HepG2 (cell line): ENCODE data around the gene FSCN2. TPM values are rescaled to one million over a fixed set of nuclear protein-coding genes. Genes with fewer than 3 reads are reported as not detected.
A peak's percentile ranks its signal among the peaks of the same experiment; 100 is the strongest.

Source experiments
- ATF7-NPFF ChIP-seq: sonication (generic); formaldehyde crosslinking; IDR thresholded peaks from 2 replicates; pipeline ENCODE4 v1.8.1; 2023; ENCODE audit warnings: mild to moderate bottlenecking, low read depth, missing genetic modification reagents, moderate library complexity
- ETV5 ChIP-seq: IDR thresholded peaks from 2 replicates; pipeline ENCODE4 v1.6.1; 2018; ENCODE audit warnings: missing biosample characterization, missing genetic modification reagents, inconsistent platforms, borderline replicate concordance
- GABPB1 ChIP-seq: IDR thresholded peaks from 2 replicates; pipeline ENCODE4 v1.6.1; 2016; ENCODE audit warnings: mild to moderate bottlenecking, missing genetic modification reagents, moderate library complexity, missing compliant biosample characterization
- GATA4 ChIP-seq: sonication (generic); IDR thresholded peaks from 2 replicates; pipeline ENCODE4 v1.6.1; 2016; ENCODE audit warnings: antibody characterized with exemption, low read depth, borderline replicate concordance
- KDM2A ChIP-seq: sonication (generic); formaldehyde crosslinking; IDR thresholded peaks from 2 replicates; pipeline ENCODE4 v1.4.0; 2020; ENCODE audit warnings: low read depth, missing genetic modification reagents, borderline replicate concordance
- SOX6 ChIP-seq, 2 experiments: fragments of 450-650 bp in 1 of 2; sonication (generic) in 1 of 2; formaldehyde crosslinking in 1 of 2; IDR thresholded peaks; 2 replicates each; pipeline versions ENCODE4 v1.4.0 to v1.6.1; 2017 to 2020; ENCODE audit warnings: antibody characterized with exemption in 1 of 2, mild to moderate bottlenecking in 1 of 2, missing genetic modification reagents in 1 of 2
- SP4 ChIP-seq: sonication (generic); formaldehyde crosslinking; IDR thresholded peaks from 2 replicates; pipeline ENCODE4 v1.8.1; 2023; ENCODE audit warnings: mild to moderate bottlenecking, missing genetic modification reagents
- STAG1 ChIP-seq: sonication (generic); formaldehyde crosslinking; IDR thresholded peaks from 2 replicates; pipeline ENCODE4 v1.4.0; 2020; ENCODE audit warnings: missing genetic modification reagents
- ZNF251 ChIP-seq: sonication (generic); formaldehyde crosslinking; IDR thresholded peaks from 2 replicates; pipeline ENCODE4 v1.9.0; 2021; ENCODE audit warnings: mild to moderate bottlenecking, missing genetic modification reagents
- ZNF383 ChIP-seq: sonication (generic); formaldehyde crosslinking; IDR thresholded peaks from 2 replicates; pipeline ENCODE4 v1.4.0; 2020; ENCODE audit warnings: missing genetic modification reagents, mild to moderate bottlenecking, borderline replicate concordance
- ZNF441 ChIP-seq: sonication (generic); formaldehyde crosslinking; IDR thresholded peaks from 2 replicates; pipeline ENCODE4 v1.7.0; 2021; ENCODE audit warnings: missing genetic modification reagents, borderline replicate concordance
- ZNF451 ChIP-seq: sonication (generic); formaldehyde crosslinking; IDR thresholded peaks from 2 replicates; pipeline ENCODE4 v1.5.0; 2020; ENCODE audit warnings: mild to moderate bottlenecking, missing genetic modification reagents
- ZNF547 ChIP-seq: sonication (generic); formaldehyde crosslinking; IDR thresholded peaks from 2 replicates; pipeline ENCODE4 v1.5.1; 2020; ENCODE audit warnings: mild to moderate bottlenecking, missing genetic modification reagents
- ZSCAN25 ChIP-seq: sonication (generic); formaldehyde crosslinking; IDR thresholded peaks from 2 replicates; pipeline ENCODE4 v1.8.0; 2022; ENCODE audit warnings: mild to moderate bottlenecking, missing genetic modification reagents
- polyA plus RNA-seq, 8 experiments: library from polyadenylated mRNA; depleted of rRNA in 3 of 8; stranded (reverse) in 7 of 8; unstranded in 1 of 8; fragments of >200 nt; fragmentation: Illumina TruSeq in 4 of 8; extraction: Trizol in 4 of 8; gene quantifications; 2 replicates each; pipeline versions ENCODE4 v1.2.1 to v1.2.3, GENCODE V29; 2011 to 2016; ENCODE audit warnings: low read depth in 4 of 8, missing spikeins in 1 of 8, mixed read lengths in 1 of 8; ENCODE audit not compliant: insufficient read depth in 1 of 8
- total RNA-seq, 5 experiments: library from RNA; depleted of rRNA; stranded (reverse); fragments of >200 nt; fragmentation: Illumina TruSeq; extraction: Trizol; gene quantifications; 2 replicates each; pipeline ENCODE4 v1.2.3, GENCODE V29; 2016; ENCODE audit warnings: low read depth in 1 of 5
- TF ChIP-seq, protein P1 (sequence below): sonication (generic); formaldehyde crosslinking; IDR thresholded peaks from 2 replicates; pipeline ENCODE4 v1.4.0; 2020; ENCODE audit warnings: mild to moderate bottlenecking, low read depth, missing genetic modification reagents
- TF ChIP-seq, protein P2 (sequence below): IDR thresholded peaks from 2 replicates; pipeline ENCODE4 v1.6.1; 2018; ENCODE audit warnings: missing genetic modification reagents, mild to moderate bottlenecking, missing compliant biosample characterization
- TF ChIP-seq, protein P3 (sequence below): sonication (generic); formaldehyde crosslinking; IDR thresholded peaks from 2 replicates; pipeline ENCODE4 v1.8.0; 2022; ENCODE audit warnings: low read depth, missing genetic modification reagents
- TF ChIP-seq, protein P4 (sequence below): sonication (generic); formaldehyde crosslinking; IDR thresholded peaks from 2 replicates; pipeline ENCODE4 v1.4.0; 2020; ENCODE audit warnings: missing genetic modification reagents, borderline replicate concordance
- TF ChIP-seq, protein P5 (sequence below): IDR thresholded peaks from 2 replicates; pipeline ENCODE4 v1.6.1; 2016; ENCODE audit warnings: mild to moderate bottlenecking, missing biosample characterization, missing genetic modification reagents
- TF ChIP-seq, protein P6 (sequence below): sonication (generic); formaldehyde crosslinking; IDR thresholded peaks from 2 replicates; pipeline ENCODE4 v1.4.0; 2020; ENCODE audit warnings: missing genetic modification reagents

FSCN2 gene
- total and polyA plus RNA-seq, 2 of the 13 experiments (the other 11 are each of a cell fraction or from before 2014, with no cell fraction given) = 0.09 TPM; not detected in 1

DNA sequence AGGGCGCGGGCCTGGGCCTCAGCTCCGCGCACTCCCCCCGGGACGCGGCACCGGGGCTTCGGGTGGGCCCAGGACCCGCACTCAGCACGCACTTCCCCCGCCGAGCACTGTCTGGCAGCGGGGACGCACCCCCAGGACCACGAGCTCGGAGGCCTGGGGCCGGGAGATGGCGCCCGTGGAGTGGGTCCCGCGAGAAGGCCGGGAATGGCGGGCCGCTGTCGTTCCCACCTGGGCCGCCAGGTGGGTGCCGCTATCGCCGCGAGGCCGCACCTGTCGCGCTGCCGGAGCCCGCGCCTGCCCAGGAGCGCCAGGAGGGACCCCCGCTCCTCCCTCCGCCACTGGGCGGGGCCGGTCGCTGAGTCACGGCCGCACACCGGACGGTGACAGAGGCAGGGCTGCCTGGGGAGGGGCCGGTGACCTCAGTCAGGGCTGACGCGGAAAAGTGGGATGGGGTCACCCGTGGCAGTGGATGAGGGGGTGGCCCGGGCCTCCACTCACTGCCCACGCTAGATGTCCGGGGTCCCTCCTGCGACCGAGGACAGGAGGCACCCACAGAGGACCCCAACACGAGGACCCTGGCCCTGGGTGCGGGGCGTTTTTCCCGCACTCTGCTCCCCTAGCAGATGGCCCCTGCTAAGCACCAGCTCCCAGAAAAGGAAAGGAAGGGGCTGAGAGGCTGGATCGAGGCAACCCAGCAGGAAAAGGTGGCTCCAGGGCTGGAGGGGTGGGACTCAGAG, 8.7 kb upstream of the FSCN2 start (continued):
- TF ChIP-seq, protein P1, sequence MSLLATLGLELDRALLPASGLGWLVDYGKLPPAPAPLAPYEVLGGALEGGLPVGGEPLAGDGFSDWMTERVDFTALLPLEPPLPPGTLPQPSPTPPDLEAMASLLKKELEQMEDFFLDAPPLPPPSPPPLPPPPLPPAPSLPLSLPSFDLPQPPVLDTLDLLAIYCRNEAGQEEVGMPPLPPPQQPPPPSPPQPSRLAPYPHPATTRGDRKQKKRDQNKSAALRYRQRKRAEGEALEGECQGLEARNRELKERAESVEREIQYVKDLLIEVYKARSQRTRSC (CRISPR knock-in tag) = peak; percentile 59; the same call in 1 of the 2 replicates
- TF ChIP-seq, protein P2, sequence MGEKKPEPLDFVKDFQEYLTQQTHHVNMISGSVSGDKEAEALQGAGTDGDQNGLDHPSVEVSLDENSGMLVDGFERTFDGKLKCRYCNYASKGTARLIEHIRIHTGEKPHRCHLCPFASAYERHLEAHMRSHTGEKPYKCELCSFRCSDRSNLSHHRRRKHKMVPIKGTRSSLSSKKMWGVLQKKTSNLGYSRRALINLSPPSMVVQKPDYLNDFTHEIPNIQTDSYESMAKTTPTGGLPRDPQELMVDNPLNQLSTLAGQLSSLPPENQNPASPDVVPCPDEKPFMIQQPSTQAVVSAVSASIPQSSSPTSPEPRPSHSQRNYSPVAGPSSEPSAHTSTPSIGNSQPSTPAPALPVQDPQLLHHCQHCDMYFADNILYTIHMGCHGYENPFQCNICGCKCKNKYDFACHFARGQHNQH (CRISPR knock-in tag) = 0 out of 2 replicates have a peak, but pooled peaks have one; percentile 32
- TF ChIP-seq GABPB1 (CRISPR knock-in tag) (peak; percentile 59; the same call in 1 of the 2 replicates), SP4 (CRISPR knock-in tag) (peak; percentile 33; the same call in 1 of the 2 replicates), ATF7-NPFF (CRISPR knock-in tag) (peak; percentile 28; the same call in 1 of the 2 replicates), ZSCAN25 (CRISPR knock-in tag) (0 out of 2 replicates have a peak, but pooled peaks have one; percentile 44), STAG1 (peak; percentile 43), ZNF251 (CRISPR knock-in tag) (0 out of 2 replicates have a peak, but pooled peaks have one; percentile 47), GATA4 (no peak), ZNF547 (peak; percentile 75; the same call in 1 of the 2 replicates), ZNF441 (peak; percentile 29; the same call in 1 of the 2 replicates), ZNF451 (CRISPR knock-in tag) (peak; percentile 91), ZNF383 (CRISPR knock-in tag) (peak; percentile 89; the same call in 1 of the 2 replicates), KDM2A (CRISPR knock-in tag) (peak; percentile 53; the same call in 1 of the 2 replicates), SOX6 (IDR thresholded peaks at IDR 0.05) (no peak), SOX6 (CRISPR knock-in tag; IDR thresholded peaks at IDR 0.05) (peak; percentile 17; the same call in 1 of the 2 replicates), ETV5 (CRISPR knock-in tag) (peak; percentile 35; the same call in 1 of the 2 replicates)
- TF ChIP-seq, protein P3, sequence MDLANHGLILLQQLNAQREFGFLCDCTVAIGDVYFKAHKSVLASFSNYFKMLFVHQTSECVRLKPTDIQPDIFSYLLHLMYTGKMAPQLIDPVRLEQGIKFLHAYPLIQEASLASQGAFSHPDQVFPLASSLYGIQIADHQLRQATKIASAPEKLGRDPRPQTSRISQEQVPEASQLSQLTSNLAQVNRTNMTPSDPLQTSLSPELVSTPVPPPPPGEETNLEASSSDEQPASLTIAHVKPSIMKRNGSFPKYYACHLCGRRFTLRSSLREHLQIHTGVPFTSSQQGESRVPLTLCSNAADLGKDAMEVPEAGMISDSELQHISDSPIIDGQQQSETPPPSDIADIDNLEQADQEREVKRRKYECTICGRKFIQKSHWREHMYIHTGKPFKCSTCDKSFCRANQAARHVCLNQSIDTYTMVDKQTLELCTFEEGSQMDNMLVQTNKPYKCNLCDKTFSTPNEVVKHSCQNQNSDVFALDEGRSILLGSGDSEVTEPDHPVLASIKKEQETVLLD (CRISPR knock-in tag) = peak; percentile 69; the same call in 1 of the 2 replicates
- TF ChIP-seq, protein P4, sequence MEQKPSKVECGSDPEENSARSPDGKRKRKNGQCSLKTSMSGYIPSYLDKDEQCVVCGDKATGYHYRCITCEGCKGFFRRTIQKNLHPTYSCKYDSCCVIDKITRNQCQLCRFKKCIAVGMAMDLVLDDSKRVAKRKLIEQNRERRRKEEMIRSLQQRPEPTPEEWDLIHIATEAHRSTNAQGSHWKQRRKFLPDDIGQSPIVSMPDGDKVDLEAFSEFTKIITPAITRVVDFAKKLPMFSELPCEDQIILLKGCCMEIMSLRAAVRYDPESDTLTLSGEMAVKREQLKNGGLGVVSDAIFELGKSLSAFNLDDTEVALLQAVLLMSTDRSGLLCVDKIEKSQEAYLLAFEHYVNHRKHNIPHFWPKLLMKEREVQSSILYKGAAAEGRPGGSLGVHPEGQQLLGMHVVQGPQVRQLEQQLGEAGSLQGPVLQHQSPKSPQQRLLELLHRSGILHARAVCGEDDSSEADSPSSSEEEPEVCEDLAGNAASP (CRISPR knock-in tag) = 0 out of 2 replicates have a peak, but pooled peaks have one; percentile 4
- TF ChIP-seq, protein P5, sequence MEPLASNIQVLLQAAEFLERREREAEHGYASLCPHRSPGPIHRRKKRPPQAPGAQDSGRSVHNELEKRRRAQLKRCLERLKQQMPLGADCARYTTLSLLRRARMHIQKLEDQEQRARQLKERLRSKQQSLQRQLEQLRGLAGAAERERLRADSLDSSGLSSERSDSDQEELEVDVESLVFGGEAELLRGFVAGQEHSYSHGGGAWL (CRISPR knock-in tag) = peak; percentile 48
- TF ChIP-seq, protein P6, sequence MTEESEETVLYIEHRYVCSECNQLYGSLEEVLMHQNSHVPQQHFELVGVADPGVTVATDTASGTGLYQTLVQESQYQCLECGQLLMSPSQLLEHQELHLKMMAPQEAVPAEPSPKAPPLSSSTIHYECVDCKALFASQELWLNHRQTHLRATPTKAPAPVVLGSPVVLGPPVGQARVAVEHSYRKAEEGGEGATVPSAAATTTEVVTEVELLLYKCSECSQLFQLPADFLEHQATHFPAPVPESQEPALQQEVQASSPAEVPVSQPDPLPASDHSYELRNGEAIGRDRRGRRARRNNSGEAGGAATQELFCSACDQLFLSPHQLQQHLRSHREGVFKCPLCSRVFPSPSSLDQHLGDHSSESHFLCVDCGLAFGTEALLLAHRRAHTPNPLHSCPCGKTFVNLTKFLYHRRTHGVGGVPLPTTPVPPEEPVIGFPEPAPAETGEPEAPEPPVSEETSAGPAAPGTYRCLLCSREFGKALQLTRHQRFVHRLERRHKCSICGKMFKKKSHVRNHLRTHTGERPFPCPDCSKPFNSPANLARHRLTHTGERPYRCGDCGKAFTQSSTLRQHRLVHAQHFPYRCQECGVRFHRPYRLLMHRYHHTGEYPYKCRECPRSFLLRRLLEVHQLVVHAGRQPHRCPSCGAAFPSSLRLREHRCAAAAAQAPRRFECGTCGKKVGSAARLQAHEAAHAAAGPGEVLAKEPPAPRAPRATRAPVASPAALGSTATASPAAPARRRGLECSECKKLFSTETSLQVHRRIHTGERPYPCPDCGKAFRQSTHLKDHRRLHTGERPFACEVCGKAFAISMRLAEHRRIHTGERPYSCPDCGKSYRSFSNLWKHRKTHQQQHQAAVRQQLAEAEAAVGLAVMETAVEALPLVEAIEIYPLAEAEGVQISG (CRISPR knock-in tag) = no peak
